HG03108 (cell line): ENCODE results near the gene ZBTB7B.

Source experiments
- ATAC-seq: cut with Tn5 transposase; IDR thresholded peaks from one replicate; pipeline ENCODE4 v1.9.1; 2021; ENCODE audit warnings: moderate library complexity; ENCODE audit not compliant: unreplicated experiment

The ZBTB7B gene

GRCh38 chr1:155014709-155015508 lies 12.3 kb downstream of the ZBTB7B start:
- ATAC-seq: no peak

- no peak for ATAC-seq
Measured at GRCh38 chr1:155015527-155016230, 13.1 kb downstream of the ZBTB7B start.

- no peak for ATAC-seq
Measured at GRCh38 chr1:155016231-155016831, 13.7 kb downstream of the ZBTB7B start.

GRCh38 chr1:155017041-155017945 lies 14.7 kb downstream of the ZBTB7B start:
- peak; percentile 69 for ATAC-seq

- no peak for ATAC-seq
Measured at GRCh38 chr1:155017946-155018316, 15.3 kb downstream of the ZBTB7B start.

GRCh38 chr1:155018617-155019348 lies 16.2 kb downstream of the ZBTB7B start:
- no peak for ATAC-seq

- no peak for ATAC-seq
Measured at GRCh38 chr1:155019377-155020245, 17.0 kb downstream of the ZBTB7B start.

- no peak for ATAC-seq
Measured at GRCh38 chr1:155022136-155022926, 19.7 kb downstream of the ZBTB7B start.

- ATAC-seq: no peak
Measured at GRCh38 chr1:155022927-155023236, 20.3 kb downstream of the ZBTB7B start.

GRCh38 chr1:155023627-155024026 lies 21.0 kb downstream of the ZBTB7B start:
- ATAC-seq: no peak

- no peak for ATAC-seq
Measured at GRCh38 chr1:155024315-155024714, 21.7 kb downstream of the ZBTB7B start.

- ATAC-seq: no peak
Measured at GRCh38 chr1:155026154-155026553, 23.6 kb downstream of the ZBTB7B start.

- ATAC-seq: no peak
Measured at GRCh38 chr1:155026588-155026987, 24.0 kb downstream of the ZBTB7B start.

- no peak for ATAC-seq
Measured at GRCh38 chr1:155029513-155030242, 27.1 kb downstream of the ZBTB7B start.

- ATAC-seq: no peak
Measured at GRCh38 chr1:155030243-155030795, 27.7 kb downstream of the ZBTB7B start.

GRCh38 chr1:155030899-155031298 lies 28.3 kb downstream of the ZBTB7B start:
- no peak for ATAC-seq

GRCh38 chr1:155032886-155033285 lies 30.3 kb downstream of the ZBTB7B start:
- ATAC-seq: no peak

GRCh38 chr1:155033524-155033923 lies 30.9 kb downstream of the ZBTB7B start, which contains the start of the genes DCST1 and DCST2:
Gene DCST1 (plus strand): TSS chr1:155033824. CDS start chr1:155034037, 213 bp downstream.
Gene DCST2 (minus strand): TSS chr1:155033781. CDS start chr1:155033701, 80 bp downstream.
- ATAC-seq: no peak
